ENCODE measurements around the gene CABLES1. TPM values are rescaled to one million over a fixed set of nuclear protein-coding genes. Genes with fewer than 3 reads are reported as not detected.

CABLES1 gene
- total RNA-seq, 1 experiment from 2014 or later, result 66.4 TPM

DNA sequence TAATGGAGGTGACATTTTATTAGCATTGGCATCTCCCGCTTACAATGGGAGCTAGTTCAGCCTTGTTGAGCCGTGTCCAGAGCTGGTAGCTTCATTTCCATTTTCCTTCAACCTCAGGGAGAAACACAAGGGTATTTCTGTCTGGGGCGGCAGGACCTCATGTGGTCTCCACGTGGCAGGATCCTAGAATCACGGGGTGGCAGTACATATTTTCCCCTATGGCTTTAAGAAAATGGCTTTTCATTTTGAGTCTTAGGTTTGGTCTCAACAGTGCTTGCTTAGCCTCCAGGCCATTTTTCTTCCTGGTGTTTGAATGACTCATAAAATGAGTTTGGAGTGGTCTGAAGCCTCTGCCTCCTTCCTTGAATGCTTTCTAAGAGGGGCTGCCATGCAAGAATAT, 20.3 kb downstream of the CABLES1 start:
- in situ Hi-C loops (cut with HindIII; ENCODE audit: low pct_unique_long_range_greater_than_20kb, low sequenced_read_pairs), result no loop called here
- POLR2A ChIA-PET, result interaction anchor here (0.6 kb wide), 1 partner anchor 16 kb away, joined by 10 read pairs; no protein-coding TSS in a partner anchor
- Histone ChIP-seq H3K27me3 (ENCODE audit: control insufficient read depth, insufficient read depth, low read length) (no peaks in the 10 kb centered on the region), H3K36me3 (ENCODE audit: control insufficient read depth, insufficient read depth, low read length) (no peaks in the 10 kb centered on the region), H3K4me1 (ENCODE audit: control insufficient read depth, insufficient read depth, low read length) (peaks cover 33% of the 10 kb centered on the region), H3K4me3 (ENCODE audit: low read depth in 2 of 2, low read length in 2 of 2) (0 out of 4 replicates have a peak overlapping the region, but pooled peaks of 1 of the 2 experiments have one; percentile 12), H3K27ac (ENCODE audit: low read length) (peak overlapping the region; percentile 18), H3K9me3 (ENCODE audit: control insufficient read depth, insufficient read depth, low read depth, low read length) (no peaks in the 10 kb centered on the region)
- CTCF ChIA-PET, result no interaction called here
- ATAC-seq (peak; percentile 63), DNase-seq (ENCODE audit: low read depth, low spot score) (no peak)
- intact Hi-C loops (cut with micrococcal nuclease; ENCODE audit: unreplicated experiment), result no loop called here
- no peak for TF ChIP-seq SIN3A (IDR thresholded peaks at IDR 0.05; ENCODE audit: borderline replicate concordance, insufficient read depth, low read depth, low read length)
- no peak for TF ChIP-seq REST (IDR thresholded peaks at IDR 0.05; ENCODE audit: insufficient read depth in 1 of 2, low read depth in 2 of 2, low read length in 1 of 2)
- no peak for TF ChIP-seq POLR2AphosphoS5 (IDR thresholded peaks at IDR 0.05; ENCODE audit: low read depth, low read length)
- no peak for TF ChIP-seq TCF7L2 (IDR thresholded peaks at IDR 0.05; ENCODE audit: low read depth, low read length)
- TF ChIP-seq, protein P1, sequence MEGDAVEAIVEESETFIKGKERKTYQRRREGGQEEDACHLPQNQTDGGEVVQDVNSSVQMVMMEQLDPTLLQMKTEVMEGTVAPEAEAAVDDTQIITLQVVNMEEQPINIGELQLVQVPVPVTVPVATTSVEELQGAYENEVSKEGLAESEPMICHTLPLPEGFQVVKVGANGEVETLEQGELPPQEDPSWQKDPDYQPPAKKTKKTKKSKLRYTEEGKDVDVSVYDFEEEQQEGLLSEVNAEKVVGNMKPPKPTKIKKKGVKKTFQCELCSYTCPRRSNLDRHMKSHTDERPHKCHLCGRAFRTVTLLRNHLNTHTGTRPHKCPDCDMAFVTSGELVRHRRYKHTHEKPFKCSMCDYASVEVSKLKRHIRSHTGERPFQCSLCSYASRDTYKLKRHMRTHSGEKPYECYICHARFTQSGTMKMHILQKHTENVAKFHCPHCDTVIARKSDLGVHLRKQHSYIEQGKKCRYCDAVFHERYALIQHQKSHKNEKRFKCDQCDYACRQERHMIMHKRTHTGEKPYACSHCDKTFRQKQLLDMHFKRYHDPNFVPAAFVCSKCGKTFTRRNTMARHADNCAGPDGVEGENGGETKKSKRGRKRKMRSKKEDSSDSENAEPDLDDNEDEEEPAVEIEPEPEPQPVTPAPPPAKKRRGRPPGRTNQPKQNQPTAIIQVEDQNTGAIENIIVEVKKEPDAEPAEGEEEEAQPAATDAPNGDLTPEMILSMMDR (IDR thresholded peaks at IDR 0.05), result no peak
- BruUV-seq (replicated peaks), result no TSS peak

DNA sequence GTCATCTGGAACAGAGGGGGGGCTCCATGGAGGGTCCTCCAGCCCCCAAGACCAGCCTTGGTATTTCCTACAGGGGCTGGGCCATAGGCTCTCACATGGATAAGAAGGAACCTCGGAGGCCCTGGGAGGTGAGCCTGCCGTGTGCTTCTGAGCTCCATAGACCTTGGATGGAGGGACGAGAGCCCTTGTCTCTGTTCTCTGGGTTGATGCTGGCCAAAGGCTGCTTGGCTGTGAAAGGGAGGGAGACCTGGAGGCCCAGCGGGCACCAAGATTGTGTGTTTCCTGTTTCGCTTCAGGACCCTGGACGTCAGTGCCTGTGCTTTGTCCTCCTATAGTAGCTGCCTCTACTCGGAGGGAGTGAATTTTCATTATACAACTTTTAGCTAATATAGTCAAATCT, 20.8 kb downstream of the CABLES1 start:
- intact Hi-C loops (cut with micrococcal nuclease; ENCODE audit: unreplicated experiment) (no loop called here), in situ Hi-C loops (cut with HindIII; ENCODE audit: low pct_unique_long_range_greater_than_20kb, low sequenced_read_pairs) (no loop called here)
- peak overlapping the region; percentile 18 for H3K27ac ChIP-seq (ENCODE audit: low read length)
- BruUV-seq (replicated peaks), result no TSS peak
- H3K4me1 ChIP-seq (ENCODE audit: control insufficient read depth, insufficient read depth, low read length), result peaks cover 33% of the 10 kb centered on the region
- peak; percentile 44 for ATAC-seq
- TF ChIP-seq TCF7L2 (IDR thresholded peaks at IDR 0.05; ENCODE audit: low read depth, low read length) (no peak), SIN3A (IDR thresholded peaks at IDR 0.05; ENCODE audit: borderline replicate concordance, insufficient read depth, low read depth, low read length) (no peak), REST (IDR thresholded peaks at IDR 0.05; ENCODE audit: insufficient read depth in 1 of 2, low read depth in 2 of 2, low read length in 1 of 2) (peak in 1 of 2 experiments; percentile 46; a peak in 1 of 4 replicates), POLR2AphosphoS5 (IDR thresholded peaks at IDR 0.05; ENCODE audit: low read depth, low read length) (no peak)
- TF ChIP-seq, protein P1 (IDR thresholded peaks at IDR 0.05), result no peak
- POLR2A ChIA-PET, result no interaction called here
- no peak overlapping the region for H3K4me3 ChIP-seq (ENCODE audit: low read depth in 2 of 2, low read length in 2 of 2)
- no peaks in the 10 kb centered on the region for H3K36me3 ChIP-seq (ENCODE audit: control insufficient read depth, insufficient read depth, low read length)
- CTCF ChIA-PET, result interaction anchor here (0.6 kb wide), 1 partner anchor 238 kb away, joined by 3 read pairs; no protein-coding TSS in a partner anchor
- H3K9me3 ChIP-seq (ENCODE audit: control insufficient read depth, insufficient read depth, low read depth, low read length), result no peaks in the 10 kb centered on the region
- H3K27me3 ChIP-seq (ENCODE audit: control insufficient read depth, insufficient read depth, low read length), result no peaks in the 10 kb centered on the region
- no peak for DNase-seq (ENCODE audit: low read depth, low spot score)

All from Panc1 (cell line).